Thoracic aorta (tissue), 2 donors: ENCODE data around the gene DEGS2. TPM values are rescaled to one million over a fixed set of nuclear protein-coding genes. Genes with fewer than 3 reads are reported as not detected.

Experiments
- ATAC-seq: fragments of 150-250 bp; one replicate; pipeline ENCODE4 v1.8.0; 2017; ENCODE audit warnings: low read depth; ENCODE audit not compliant: insufficient number of reproducible peaks, low FRiP score
- DNase-seq: peaks from one replicate; pipeline ENCODE4 v3.0.0-alpha.2; 2020; ENCODE audit warnings: low spot score
- H3K27ac ChIP-seq, 2 donors: fragments of 200-600 bp; sonication (generic); 1 replicate in 1 of 2; 2 replicates in 1 of 2; pipeline ENCODE4 v1.5.1; 2016; ENCODE audit warnings: mild to moderate bottlenecking in 2 of 2, moderate library complexity in 2 of 2
- H3K27me3 ChIP-seq: fragments of 200-600 bp; sonication (generic); replicated peaks from 2 replicates; pipeline ENCODE4 v1.6.0; 2016; ENCODE audit warnings: mild to moderate bottlenecking; ENCODE audit not compliant: insufficient read depth
- H3K36me3 ChIP-seq: fragments of 200-600 bp; sonication (generic); one replicate; pipeline ENCODE4 v1.5.1; 2016
- H3K4me1 ChIP-seq, 2 donors: fragments of 200-600 bp; sonication (generic); 1 replicate in 1 of 2; 2 replicates in 1 of 2; pipeline versions ENCODE4 v1.5.1 to v1.6.0; 2016; ENCODE audit warnings: low read depth in 2 of 2, mild to moderate bottlenecking in 1 of 2; ENCODE audit not compliant: control insufficient read depth in 1 of 2
- H3K4me3 ChIP-seq: fragments of 200-600 bp; sonication (generic); 2 replicates; pipeline ENCODE4 v1.5.1; 2016; ENCODE audit warnings: mild to moderate bottlenecking
- H3K9me3 ChIP-seq: fragments of 200-600 bp; sonication (generic); 2 replicates; pipeline ENCODE4 v1.5.1; 2016
- total RNA-seq, 2 donors: library from RNA; depleted of rRNA; stranded (reverse); fragments of >200 nt; gene quantifications; one replicate each; pipeline versions ENCODE4 v1.1.0 to v1.2.3, GENCODE V29; 2016
- TF ChIP-seq, protein P1 (sequence below): fragments of 200-600 bp; sonication (generic); IDR thresholded peaks from one replicate; pipeline ENCODE4 v1.5.1; 2019; ENCODE audit warnings: antibody characterized with exemption

The DEGS2 gene
- total RNA-seq, 2 donors from 2014 or later = 0.28 TPM; not detected in 1

DNA sequence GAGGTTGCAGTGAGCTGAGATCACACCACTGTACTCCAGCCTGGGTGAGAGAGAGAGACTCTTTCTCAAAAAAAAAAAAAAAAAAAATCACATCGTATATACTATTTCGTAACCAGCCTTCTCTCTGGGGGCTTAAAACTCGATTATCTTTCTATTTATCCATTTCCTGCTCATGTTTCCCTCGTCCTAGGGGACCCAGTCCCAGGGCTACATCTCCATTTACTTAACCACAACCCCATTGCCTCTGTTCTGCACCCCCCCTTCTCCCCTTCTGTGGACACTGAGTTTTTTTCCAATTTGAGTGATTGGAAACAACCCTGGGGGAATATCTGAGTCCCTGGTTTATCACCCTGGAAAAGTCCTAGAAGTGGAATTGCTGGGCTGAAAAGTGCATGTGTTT lies 43.3 kb upstream of the DEGS2 start:
- no peaks in the 10 kb centered on the region for H3K9me3 ChIP-seq
- H3K27me3 ChIP-seq = no peaks in the 10 kb centered on the region
- no peak overlapping the region for H3K27ac ChIP-seq
- no peak overlapping the region for H3K4me3 ChIP-seq
- ATAC-seq (no peak), DNase-seq (no peak)
- TF ChIP-seq, protein P1, sequence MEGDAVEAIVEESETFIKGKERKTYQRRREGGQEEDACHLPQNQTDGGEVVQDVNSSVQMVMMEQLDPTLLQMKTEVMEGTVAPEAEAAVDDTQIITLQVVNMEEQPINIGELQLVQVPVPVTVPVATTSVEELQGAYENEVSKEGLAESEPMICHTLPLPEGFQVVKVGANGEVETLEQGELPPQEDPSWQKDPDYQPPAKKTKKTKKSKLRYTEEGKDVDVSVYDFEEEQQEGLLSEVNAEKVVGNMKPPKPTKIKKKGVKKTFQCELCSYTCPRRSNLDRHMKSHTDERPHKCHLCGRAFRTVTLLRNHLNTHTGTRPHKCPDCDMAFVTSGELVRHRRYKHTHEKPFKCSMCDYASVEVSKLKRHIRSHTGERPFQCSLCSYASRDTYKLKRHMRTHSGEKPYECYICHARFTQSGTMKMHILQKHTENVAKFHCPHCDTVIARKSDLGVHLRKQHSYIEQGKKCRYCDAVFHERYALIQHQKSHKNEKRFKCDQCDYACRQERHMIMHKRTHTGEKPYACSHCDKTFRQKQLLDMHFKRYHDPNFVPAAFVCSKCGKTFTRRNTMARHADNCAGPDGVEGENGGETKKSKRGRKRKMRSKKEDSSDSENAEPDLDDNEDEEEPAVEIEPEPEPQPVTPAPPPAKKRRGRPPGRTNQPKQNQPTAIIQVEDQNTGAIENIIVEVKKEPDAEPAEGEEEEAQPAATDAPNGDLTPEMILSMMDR = no peak
- no peaks in the 10 kb centered on the region for H3K4me1 ChIP-seq
- no peaks in the 10 kb centered on the region for H3K36me3 ChIP-seq

DNA sequence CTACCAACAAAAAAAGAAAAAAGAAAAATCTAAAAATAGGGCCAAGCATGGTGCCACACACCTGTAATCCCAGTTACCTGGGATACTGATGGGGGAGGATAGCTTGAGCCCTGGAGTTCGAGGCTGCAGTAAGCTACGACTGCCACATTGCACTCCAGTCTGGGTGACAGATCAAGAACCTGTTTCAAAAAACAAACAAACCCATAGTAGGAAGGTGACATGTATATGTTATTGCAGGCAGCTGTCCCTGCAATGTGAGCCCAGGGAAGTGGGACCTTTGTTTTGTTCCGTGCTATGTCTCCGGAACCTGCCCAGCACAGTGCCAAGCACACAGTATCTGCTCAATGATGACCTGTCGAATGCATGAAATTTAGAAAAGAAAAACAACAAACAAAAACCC lies 42.3 kb upstream of the DEGS2 start:
- TF ChIP-seq, protein P1 = no peak
- no peaks in the 10 kb centered on the region for H3K36me3 ChIP-seq
- H3K9me3 ChIP-seq = no peaks in the 10 kb centered on the region
- no peaks in the 10 kb centered on the region for H3K4me1 ChIP-seq
- H3K27ac ChIP-seq = no peak overlapping the region
- H3K27me3 ChIP-seq = no peaks in the 10 kb centered on the region
- ATAC-seq (no peak), DNase-seq (no peak)
- no peak overlapping the region for H3K4me3 ChIP-seq

DNA sequence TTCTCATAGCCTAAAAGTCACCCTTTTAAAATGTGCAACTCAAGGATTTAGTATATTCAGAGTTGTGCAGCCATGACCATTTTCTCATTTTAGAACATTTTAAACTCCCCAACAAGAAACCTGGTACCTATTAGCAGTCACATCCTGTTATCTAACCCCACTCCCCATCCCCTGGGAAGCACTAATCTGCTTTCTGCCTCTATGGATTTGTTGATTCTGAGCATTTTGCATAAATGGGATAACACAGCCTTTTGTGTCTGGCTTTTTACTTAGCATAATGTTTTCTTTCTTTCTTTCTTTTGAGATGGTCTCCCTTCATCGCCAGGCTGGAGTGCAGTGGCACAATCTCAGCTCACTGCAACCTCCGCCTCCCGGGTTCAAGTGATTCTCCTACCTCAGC lies 40.9 kb upstream of the DEGS2 start:
- ATAC-seq (no peak), DNase-seq (no peak)
- Histone ChIP-seq H3K36me3 (no peaks in the 10 kb centered on the region), H3K9me3 (no peaks in the 10 kb centered on the region), H3K27me3 (no peaks in the 10 kb centered on the region), H3K27ac (no peak overlapping the region), H3K4me1 (no peaks in the 10 kb centered on the region), H3K4me3 (no peak overlapping the region)
- TF ChIP-seq, protein P1 = no peak

DNA sequence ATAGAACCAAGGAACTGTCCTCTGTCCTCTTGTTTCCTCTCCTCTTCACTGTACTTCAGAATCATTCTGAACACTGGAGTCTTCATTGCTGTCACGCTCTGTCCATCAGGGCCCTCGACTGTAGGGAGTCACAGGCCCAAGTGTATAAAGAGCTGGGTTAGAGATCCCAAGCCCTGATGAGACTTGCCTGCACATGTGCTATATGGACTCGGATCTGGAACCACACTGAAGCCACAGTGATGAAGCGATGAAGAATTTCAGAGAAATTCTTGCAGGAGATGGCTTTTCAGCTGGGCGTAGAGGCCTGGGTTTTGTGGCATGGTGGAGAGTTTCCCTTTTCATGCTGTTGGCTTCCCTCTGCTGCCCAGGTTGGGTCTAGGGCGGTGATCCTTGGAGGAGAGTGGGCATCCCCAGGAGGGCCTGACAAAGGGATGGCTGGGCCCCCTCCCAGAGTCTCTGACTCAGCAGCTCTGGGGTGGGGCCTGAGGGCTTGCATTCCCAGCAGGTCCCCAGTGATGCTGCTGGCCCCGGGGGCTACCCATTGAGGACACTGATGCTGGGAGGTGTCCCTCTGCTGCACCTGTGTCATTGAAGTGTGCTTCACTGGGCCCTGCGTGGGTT lies 39.9 kb upstream of the DEGS2 start:
- no peaks in the 10 kb centered on the region for H3K4me1 ChIP-seq
- no peak overlapping the region for H3K4me3 ChIP-seq
- TF ChIP-seq, protein P1 = no peak
- ATAC-seq (no peak), DNase-seq (no peak)
- H3K27ac ChIP-seq = no peak overlapping the region
- no peaks in the 10 kb centered on the region for H3K9me3 ChIP-seq
- H3K36me3 ChIP-seq = no peaks in the 10 kb centered on the region
- H3K27me3 ChIP-seq = no peaks in the 10 kb centered on the region

DNA sequence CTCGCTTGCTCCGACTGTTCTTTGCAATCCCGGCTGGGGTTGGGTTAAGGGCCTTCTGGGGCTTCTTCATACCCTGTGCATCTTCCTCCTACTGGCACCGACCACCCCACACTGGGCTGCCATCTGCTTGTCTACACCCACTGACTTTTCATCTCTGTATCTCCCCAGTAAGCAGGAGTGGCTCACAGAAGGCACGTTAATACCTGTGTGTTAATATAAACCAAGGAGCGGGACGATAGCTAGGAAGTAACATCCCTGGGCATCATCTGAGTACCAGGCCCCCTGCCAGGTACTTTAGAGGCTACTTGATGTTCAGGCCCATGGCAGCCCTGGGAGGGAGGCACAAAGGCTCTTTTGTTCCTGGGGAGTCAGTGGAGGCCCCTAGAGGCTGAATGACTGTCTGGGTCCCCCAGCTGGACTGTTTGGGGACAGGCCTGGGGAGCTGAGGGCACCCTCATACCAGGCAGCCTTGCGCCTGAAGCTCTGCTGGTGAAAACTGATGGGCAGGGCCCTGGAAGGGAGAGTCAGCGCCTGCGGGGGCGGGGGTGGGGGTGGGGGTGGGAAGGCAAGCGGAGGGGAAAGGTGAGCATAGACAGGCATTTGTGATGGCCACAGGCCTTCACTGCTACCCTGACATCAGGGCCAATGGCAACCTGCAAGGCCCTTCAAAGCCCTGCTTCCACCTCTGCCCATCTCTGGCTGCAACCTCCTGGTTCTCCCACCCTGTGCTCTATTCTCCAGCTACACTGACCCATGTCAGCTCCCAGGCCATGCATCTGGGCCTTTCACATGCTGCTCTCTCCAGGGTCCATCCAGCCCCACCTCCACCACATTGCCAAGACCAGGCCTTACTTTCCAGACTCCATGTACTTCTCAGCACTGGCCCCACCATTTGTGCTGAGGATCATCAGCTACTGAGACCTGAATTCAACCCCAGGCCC lies 34.2 kb upstream of the DEGS2 start:
- no peak for DNase-seq

More for the DNA sequence above, 34.2 kb upstream of the DEGS2 start:
- Histone ChIP-seq H3K27ac (peak overlapping the region; percentile 73 to 85), H3K4me3 (peak overlapping the region; percentile 68), H3K4me1 (peaks cover 10 to 17% of the 10 kb centered on the region in 2 donors), H3K36me3 (no peaks in the 10 kb centered on the region), H3K9me3 (no peaks in the 10 kb centered on the region), H3K27me3 (no peaks in the 10 kb centered on the region)
- ATAC-seq = no peak
- TF ChIP-seq, protein P1 = no peak
